Endothelial cell (in vitro differentiated cells): ENCODE measurements around the gene MKNK1. TPM values are rescaled to one million over a fixed set of nuclear protein-coding genes. Genes with fewer than 3 reads are reported as not detected.

Experiments used
- DNase-seq: peaks from one replicate; pipeline ENCODE4 v3.0.0; 2021; ENCODE audit warnings: low spot score
- H3K27ac Mint-ChIP-seq: one replicate; pipeline ENCODE4 v1.8.0; 2021; ENCODE audit warnings: mixed read lengths, inconsistent platforms; ENCODE audit not compliant: unreplicated experiment
- H3K27me3 Mint-ChIP-seq: one replicate; pipeline ENCODE4 v1.8.0; 2021; ENCODE audit warnings: mild to moderate bottlenecking, moderate library complexity, mixed read lengths, inconsistent platforms; ENCODE audit not compliant: unreplicated experiment
- H3K36me3 Mint-ChIP-seq: one replicate; pipeline ENCODE4 v1.8.0; 2021; ENCODE audit warnings: mild to moderate bottlenecking, low read depth, mixed read lengths, inconsistent platforms; ENCODE audit not compliant: unreplicated experiment
- H3K4me1 Mint-ChIP-seq: one replicate; pipeline ENCODE4 v1.8.0; 2021; ENCODE audit warnings: mild to moderate bottlenecking, mixed read lengths, inconsistent platforms; ENCODE audit not compliant: unreplicated experiment
- H3K4me3 Mint-ChIP-seq: one replicate; pipeline ENCODE4 v1.8.0; 2021; ENCODE audit warnings: mild to moderate bottlenecking, mixed read lengths, inconsistent platforms; ENCODE audit not compliant: unreplicated experiment
- H3K9me3 Mint-ChIP-seq: one replicate; pipeline ENCODE4 v1.8.0; 2021; ENCODE audit warnings: mixed read lengths, inconsistent platforms; ENCODE audit not compliant: unreplicated experiment
- total RNA-seq: library from RNA; stranded (reverse); fragmentation: NEBNext Ultra II Directional; extraction: Animal tissue kit (Norgen Biotek cat#: 25700); gene quantifications from one replicate; pipeline ENCODE4 v1.2.1, GENCODE V29; 2021; ENCODE audit not compliant: unreplicated experiment
- TF ChIP-seq, protein P1 (sequence below): fragments of 200-600 bp; sonication (generic); IDR thresholded peaks from one replicate; pipeline ENCODE4 v1.5.0; 2021; ENCODE audit warnings: antibody characterized with exemption; ENCODE audit not compliant: unreplicated experiment

MKNK1 gene
- total RNA-seq, 1 donor from 2014 or later, result 57.9 TPM

DNA sequence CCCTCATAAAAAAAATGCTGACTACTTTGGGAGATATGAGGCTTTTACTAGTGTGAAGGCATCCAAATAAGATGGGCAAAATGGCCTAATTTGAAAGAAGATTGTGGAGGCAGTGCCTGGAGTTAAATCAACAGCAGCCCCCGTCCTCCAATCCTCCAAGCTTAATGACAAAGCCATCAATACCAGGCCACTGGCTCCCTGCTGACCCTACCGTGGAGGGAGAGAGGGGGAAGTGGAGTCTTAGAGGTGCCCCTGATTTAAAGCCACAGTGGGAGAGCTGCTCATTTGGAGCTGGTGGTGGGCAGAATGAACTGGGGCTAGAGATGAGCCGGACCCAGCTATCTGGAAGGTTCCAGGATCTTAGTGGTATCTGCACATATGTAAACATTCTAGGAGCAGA, 28.3 kb downstream of the MKNK1 start:
- H3K4me3 Mint-ChIP-seq, result no peak overlapping the region

DNA sequence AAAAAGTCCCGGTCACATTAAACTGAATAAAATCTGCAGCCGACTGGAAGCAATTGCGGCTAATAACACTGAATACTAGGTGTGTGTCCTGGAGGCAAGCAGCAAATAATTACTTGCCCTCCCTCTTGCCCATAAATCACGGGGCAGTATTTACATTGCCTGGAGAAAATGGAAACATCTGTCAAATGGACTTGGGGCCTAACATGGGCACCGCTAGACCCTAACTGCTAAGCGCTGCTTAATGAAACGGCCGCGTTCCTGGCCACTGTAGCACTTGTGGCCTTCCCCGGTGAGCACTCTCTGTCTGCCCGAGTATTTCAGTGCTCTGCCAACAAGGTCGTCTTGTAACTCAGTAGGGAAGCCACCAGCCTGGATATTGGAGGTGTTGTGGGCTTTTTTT, 28.8 kb downstream of the MKNK1 start:
- Mint-ChIP-seq H3K9me3 (no peaks in the 10 kb centered on the region), H3K27ac (no peak overlapping the region), H3K27me3 (peaks cover 6% of the 10 kb centered on the region), H3K4me1 (no peaks in the 10 kb centered on the region), H3K36me3 (peaks cover 19% of the 10 kb centered on the region), H3K4me3 (no peak overlapping the region)
- DNase-seq, result no peak
- TF ChIP-seq, protein P1, sequence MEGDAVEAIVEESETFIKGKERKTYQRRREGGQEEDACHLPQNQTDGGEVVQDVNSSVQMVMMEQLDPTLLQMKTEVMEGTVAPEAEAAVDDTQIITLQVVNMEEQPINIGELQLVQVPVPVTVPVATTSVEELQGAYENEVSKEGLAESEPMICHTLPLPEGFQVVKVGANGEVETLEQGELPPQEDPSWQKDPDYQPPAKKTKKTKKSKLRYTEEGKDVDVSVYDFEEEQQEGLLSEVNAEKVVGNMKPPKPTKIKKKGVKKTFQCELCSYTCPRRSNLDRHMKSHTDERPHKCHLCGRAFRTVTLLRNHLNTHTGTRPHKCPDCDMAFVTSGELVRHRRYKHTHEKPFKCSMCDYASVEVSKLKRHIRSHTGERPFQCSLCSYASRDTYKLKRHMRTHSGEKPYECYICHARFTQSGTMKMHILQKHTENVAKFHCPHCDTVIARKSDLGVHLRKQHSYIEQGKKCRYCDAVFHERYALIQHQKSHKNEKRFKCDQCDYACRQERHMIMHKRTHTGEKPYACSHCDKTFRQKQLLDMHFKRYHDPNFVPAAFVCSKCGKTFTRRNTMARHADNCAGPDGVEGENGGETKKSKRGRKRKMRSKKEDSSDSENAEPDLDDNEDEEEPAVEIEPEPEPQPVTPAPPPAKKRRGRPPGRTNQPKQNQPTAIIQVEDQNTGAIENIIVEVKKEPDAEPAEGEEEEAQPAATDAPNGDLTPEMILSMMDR, result no peak

More for the DNA sequence above, 28.3 kb downstream of the MKNK1 start:
- H3K27me3 Mint-ChIP-seq, result peaks cover 6% of the 10 kb centered on the region
- H3K4me1 Mint-ChIP-seq, result no peaks in the 10 kb centered on the region
- H3K9me3 Mint-ChIP-seq, result no peaks in the 10 kb centered on the region
- H3K27ac Mint-ChIP-seq, result no peak overlapping the region
- H3K36me3 Mint-ChIP-seq, result peaks cover 24% of the 10 kb centered on the region
- TF ChIP-seq, protein P1, result no peak
- no peak for DNase-seq

DNA sequence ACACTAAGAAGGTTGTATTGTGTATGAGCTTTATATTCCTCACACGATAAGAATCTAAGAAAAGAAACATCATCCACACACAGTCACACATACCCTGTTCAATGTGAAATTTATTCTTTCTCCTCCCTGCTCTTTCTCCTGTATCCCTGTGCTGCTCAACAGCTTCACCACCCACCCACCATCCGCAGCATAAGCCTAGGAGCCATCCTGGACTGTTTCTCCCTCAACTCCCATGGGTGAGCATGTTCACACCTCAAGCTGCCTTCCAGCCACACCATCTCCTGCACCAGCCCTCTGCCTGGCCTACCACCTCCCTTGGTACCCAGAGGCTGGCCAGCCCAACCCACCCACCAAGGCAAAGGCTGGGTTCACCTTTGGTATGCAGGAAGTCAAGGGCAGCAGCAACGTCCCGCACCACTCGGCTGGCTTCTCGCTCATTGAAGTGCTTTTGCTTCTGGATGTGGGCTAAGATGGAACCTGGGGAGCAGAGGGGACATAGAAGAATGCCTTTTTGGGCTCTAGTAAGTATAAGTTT, 32.3 kb downstream of the MKNK1 start:
- DNase-seq, result no peak
- H3K4me3 Mint-ChIP-seq, result no peak overlapping the region
- H3K27ac Mint-ChIP-seq, result no peak overlapping the region
- no peaks in the 10 kb centered on the region for H3K9me3 Mint-ChIP-seq
- H3K4me1 Mint-ChIP-seq, result no peaks in the 10 kb centered on the region
- TF ChIP-seq, protein P1, result no peak
- H3K27me3 Mint-ChIP-seq, result peaks cover 6% of the 10 kb centered on the region
- peaks cover 23% of the 10 kb centered on the region for H3K36me3 Mint-ChIP-seq

DNA sequence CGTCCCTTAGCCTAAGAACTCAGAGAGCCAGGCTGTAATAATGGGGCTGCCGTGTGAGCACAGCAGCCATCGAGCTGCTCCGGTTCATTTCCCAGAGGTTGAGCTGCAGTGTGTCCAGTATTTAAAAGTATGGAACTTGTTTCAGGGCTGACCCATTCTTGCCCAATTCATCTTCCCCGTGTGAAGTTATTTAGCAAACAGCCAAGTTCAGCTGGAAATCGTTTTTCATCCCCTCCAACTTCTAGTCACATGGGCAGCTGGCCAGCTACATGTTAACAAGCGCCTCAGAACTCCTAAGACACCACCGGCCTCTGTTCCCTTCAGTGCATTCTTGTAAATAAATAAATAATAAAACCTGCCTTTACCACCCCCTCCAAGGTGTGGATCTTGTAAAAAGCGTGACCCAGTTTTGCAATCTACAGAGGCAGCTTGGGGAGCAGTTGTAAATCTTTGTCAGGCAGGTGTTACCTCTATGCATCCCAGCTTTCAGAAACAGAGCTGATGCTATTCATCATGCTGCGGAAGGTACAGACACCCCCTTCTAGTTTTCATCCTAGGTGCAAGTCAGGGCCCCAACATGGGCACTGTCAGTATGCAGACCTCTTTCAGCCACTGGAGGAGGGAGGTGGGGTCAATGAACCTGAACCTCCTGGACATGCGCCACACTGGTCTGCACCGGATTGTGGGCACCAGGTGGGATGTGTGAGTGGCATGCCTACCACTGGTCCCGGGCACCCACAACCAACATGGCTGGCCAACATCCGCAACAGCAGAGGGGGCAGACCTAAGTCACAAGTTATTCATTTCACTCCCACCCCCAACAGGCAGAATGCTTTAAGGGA, 34.0 kb downstream of the MKNK1 start:
- no peak overlapping the region for H3K4me3 Mint-ChIP-seq
- TF ChIP-seq, protein P1, result no peak
- H3K27ac Mint-ChIP-seq, result no peak overlapping the region
- H3K4me1 Mint-ChIP-seq, result no peaks in the 10 kb centered on the region
- H3K27me3 Mint-ChIP-seq, result peaks cover 3% of the 10 kb centered on the region
- H3K9me3 Mint-ChIP-seq, result no peaks in the 10 kb centered on the region
- no peak for DNase-seq
- peaks cover 28% of the 10 kb centered on the region for H3K36me3 Mint-ChIP-seq

DNA sequence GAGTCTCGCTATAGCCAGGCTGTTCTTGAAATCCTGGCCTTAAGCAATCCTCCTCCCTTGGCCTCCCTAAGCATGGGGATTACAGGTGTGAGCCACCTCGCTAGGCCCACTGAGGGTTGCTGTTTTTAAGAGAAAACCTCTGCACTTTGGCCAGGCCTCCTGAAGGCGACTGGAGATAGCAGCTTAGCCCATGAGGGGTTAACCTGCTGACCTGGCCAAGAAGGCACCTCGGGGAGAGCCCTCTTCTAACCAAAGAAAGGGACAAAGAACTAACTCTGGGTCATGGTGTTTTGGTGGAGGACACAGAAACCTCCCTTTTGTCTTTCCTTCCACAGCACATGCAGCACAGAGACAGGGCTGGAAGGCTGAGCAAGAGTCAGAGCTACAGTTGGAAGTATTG, 35.0 kb downstream of the MKNK1 start:
- H3K27ac Mint-ChIP-seq, result no peak overlapping the region
- no peak overlapping the region for H3K4me3 Mint-ChIP-seq
- peaks cover 3% of the 10 kb centered on the region for H3K27me3 Mint-ChIP-seq

More for the DNA sequence above, 35.0 kb downstream of the MKNK1 start:
- DNase-seq, result no peak
- H3K9me3 Mint-ChIP-seq, result no peaks in the 10 kb centered on the region
- H3K36me3 Mint-ChIP-seq, result peaks cover 27% of the 10 kb centered on the region
- TF ChIP-seq, protein P1, result no peak
- H3K4me1 Mint-ChIP-seq, result no peaks in the 10 kb centered on the region
